Type B pancreatic cell (in vitro differentiated cells): ENCODE measurements around the gene EEF2KMT. TPM values are rescaled to one million over a fixed set of nuclear protein-coding genes. Genes with fewer than 3 reads are reported as not detected.
A peak's percentile ranks its signal among the peaks of the same experiment; 100 is the strongest.

Source experiments
- DNase-seq: peaks from one replicate; pipeline ENCODE4 v3.0.0; 2021; ENCODE audit warnings: mixed read lengths; ENCODE audit not compliant: unreplicated experiment; ENCODE audit errors: extremely low spot score
- H3K27ac Mint-ChIP-seq: 2 replicates; pipeline ENCODE4 v1.8.0; 2021; ENCODE audit warnings: mild to moderate bottlenecking, mixed read lengths
- H3K27me3 Mint-ChIP-seq: 2 replicates; pipeline ENCODE4 v1.8.0; 2021; ENCODE audit warnings: mixed read lengths
- H3K36me3 Mint-ChIP-seq: 2 replicates; pipeline ENCODE4 v1.8.0; 2021; ENCODE audit warnings: mixed read lengths
- H3K4me1 Mint-ChIP-seq: one replicate; pipeline ENCODE4 v1.8.0; 2021; ENCODE audit warnings: mixed read lengths; ENCODE audit not compliant: unreplicated experiment
- H3K4me3 Mint-ChIP-seq: 2 replicates; pipeline ENCODE4 v1.8.0; 2021; ENCODE audit warnings: mild to moderate bottlenecking, mixed read lengths
- H3K9me3 Mint-ChIP-seq: 2 replicates; pipeline ENCODE4 v1.8.0; 2021; ENCODE audit warnings: mixed read lengths
- CTCF ChIP-seq: fragments of 200-600 bp; sonication (generic); conservative IDR thresholded peaks from 2 replicates; pipeline ENCODE4 v1.5.0; 2021; ENCODE audit warnings: antibody characterized with exemption, mild to moderate bottlenecking
- total RNA-seq: library from RNA; stranded (reverse); gene quantifications from 2 replicates; pipeline ENCODE4 v1.2.1, GENCODE V29; 2021; ENCODE audit warnings: low replicate concordance

Gene EEF2KMT
- total RNA-seq, 1 donor from 2014 or later, result 16.5 TPM

- TF ChIP-seq CTCF, result peak; percentile 23
- Mint-ChIP-seq H3K9me3 (no peaks in the 10 kb centered on the region), H3K4me3 (no peak overlapping the region), H3K36me3 (no peaks in the 10 kb centered on the region), H3K27me3 (peaks cover 23% of the 10 kb centered on the region), H3K27ac (no peak overlapping the region), H3K4me1 (no peaks in the 10 kb centered on the region)
- DNase-seq, result no peak
Observed at GRCh38 chr16:5042574-5043171, 54.9 kb downstream of the EEF2KMT start.

GRCh38 chr16:5041600-5042133 is 55.9 kb downstream of the EEF2KMT start:
- Mint-ChIP-seq H3K4me3 (no peak overlapping the region), H3K27ac (no peak overlapping the region), H3K9me3 (no peaks in the 10 kb centered on the region), H3K27me3 (peaks cover 26% of the 10 kb centered on the region), H3K36me3 (no peaks in the 10 kb centered on the region), H3K4me1 (no peaks in the 10 kb centered on the region)
- no peak for DNase-seq
- no peak for TF ChIP-seq CTCF

GRCh38 chr16:5040451-5040850 is 57.1 kb downstream of the EEF2KMT start:
- Mint-ChIP-seq H3K27me3 (peaks cover 27% of the 10 kb centered on the region), H3K9me3 (no peaks in the 10 kb centered on the region), H3K4me1 (no peaks in the 10 kb centered on the region), H3K27ac (no peak overlapping the region), H3K36me3 (no peaks in the 10 kb centered on the region), H3K4me3 (no peak overlapping the region)
- no peak for TF ChIP-seq CTCF
- no peak for DNase-seq

- Mint-ChIP-seq H3K27me3 (peaks cover 18% of the 10 kb centered on the region), H3K36me3 (no peaks in the 10 kb centered on the region), H3K27ac (peak overlapping the region; percentile 47), H3K9me3 (no peaks in the 10 kb centered on the region), H3K4me3 (no peak overlapping the region), H3K4me1 (peaks cover 12% of the 10 kb centered on the region)
- DNase-seq, result no peak
- no peak for TF ChIP-seq CTCF
Observed at GRCh38 chr16:5036228-5037156, 61.1 kb downstream of the EEF2KMT start.

- Mint-ChIP-seq H3K4me3 (peak overlapping the region; percentile 82), H3K27me3 (peaks cover 12% of the 10 kb centered on the region), H3K27ac (peak overlapping the region; percentile 32), H3K9me3 (no peaks in the 10 kb centered on the region), H3K4me1 (peaks cover 12% of the 10 kb centered on the region), H3K36me3 (no peaks in the 10 kb centered on the region)
- DNase-seq, result no peak
- no peak for TF ChIP-seq CTCF
Observed at GRCh38 chr16:5035909-5036227, 61.7 kb downstream of the EEF2KMT start.

Other genes with a start within 250 kb of the EEF2KMT start
- gene PPL, start 160.6 kb downstream of the EEF2KMT start, total RNA-seq, result 142 and 428 TPM in 2 replicates
- 0.71 and 0.92 TPM in 2 replicates for gene SEC14L5, start 139.5 kb downstream of the EEF2KMT start, total RNA-seq
- 16.8 and 18.0 TPM in 2 replicates for gene NAGPA, start 63.9 kb downstream of the EEF2KMT start, total RNA-seq
- 0.75 and 2.1 TPM in 2 replicates for gene C16orf89, start 31.8 kb downstream of the EEF2KMT start, total RNA-seq
- 30.4 and 31.0 TPM in 2 replicates for gene ALG1, start 26.0 kb downstream of the EEF2KMT start, total RNA-seq